CD1c-positive myeloid dendritic cell (primary cell): ENCODE data around the gene FAM110A.
A peak's percentile ranks its signal among the peaks of the same experiment; 100 is the strongest.
"Not testable (repeated sequence)": the region's sequence is repeated elsewhere in the genome, so short reads cannot be mapped to it uniquely, and the experiment has no call there.

Experiments
- DNase-seq: peaks from one replicate; pipeline ENCODE4 v3.0.0-alpha.2; 2016; ENCODE audit errors: extremely low spot score

The FAM110A gene

DNA sequence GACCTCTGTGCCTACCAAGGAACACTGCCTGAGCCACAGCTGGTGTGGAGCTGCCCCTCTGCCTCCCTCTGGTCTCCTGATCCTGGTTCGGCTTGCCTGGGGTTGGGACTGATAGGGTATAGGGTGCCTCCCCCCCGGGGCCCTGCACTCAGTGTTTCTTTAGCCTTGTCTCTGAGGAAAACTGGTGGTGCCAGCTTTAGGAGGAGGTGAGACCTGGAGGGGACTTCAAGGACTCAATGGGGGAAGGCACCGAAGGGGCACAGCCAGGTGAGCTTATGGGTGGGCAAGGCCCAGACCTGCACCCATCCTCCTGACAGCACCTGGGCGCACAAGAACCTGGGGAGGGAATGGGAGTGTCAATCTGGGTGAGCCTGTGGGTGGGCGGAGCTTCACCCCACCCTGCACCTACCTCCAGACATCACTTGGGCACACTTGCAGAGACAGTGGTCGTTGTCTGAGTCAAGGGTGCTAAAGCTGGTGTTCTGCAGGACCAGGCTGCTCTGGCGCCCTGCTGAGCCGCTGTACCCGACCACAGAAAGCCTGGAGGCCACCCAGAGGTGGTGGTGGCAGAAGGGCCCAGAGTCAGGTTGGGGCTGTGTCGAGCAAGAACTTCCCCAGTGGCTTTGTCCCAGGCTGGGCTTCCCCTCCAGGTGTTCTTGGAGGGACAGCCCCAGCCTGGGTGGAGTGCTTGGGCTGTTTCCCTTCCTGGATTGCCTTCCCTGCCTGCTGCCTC is 40.5 kb downstream of the FAM110A start:
- no peak for DNase-seq

DNA sequence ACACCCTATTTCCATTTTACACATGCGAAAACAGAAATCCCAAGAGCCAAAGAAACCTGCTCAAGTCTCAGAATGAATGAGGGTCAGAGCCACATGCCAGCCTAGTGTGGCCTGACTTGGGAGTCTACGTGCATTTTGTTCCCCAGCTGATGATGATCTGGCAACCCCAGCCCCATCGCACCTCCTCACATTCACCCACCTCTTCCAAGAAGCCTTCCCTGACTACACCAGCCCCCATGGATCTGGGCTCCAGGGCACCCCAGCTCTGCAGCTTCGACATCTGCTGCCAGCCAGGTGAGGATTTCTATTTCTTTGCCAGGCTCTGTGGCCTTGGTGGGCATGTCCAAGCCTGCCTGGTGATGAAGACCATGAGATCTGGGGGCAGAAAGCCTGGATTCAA is 41.6 kb downstream of the FAM110A start:
- DNase-seq: no peak

DNA sequence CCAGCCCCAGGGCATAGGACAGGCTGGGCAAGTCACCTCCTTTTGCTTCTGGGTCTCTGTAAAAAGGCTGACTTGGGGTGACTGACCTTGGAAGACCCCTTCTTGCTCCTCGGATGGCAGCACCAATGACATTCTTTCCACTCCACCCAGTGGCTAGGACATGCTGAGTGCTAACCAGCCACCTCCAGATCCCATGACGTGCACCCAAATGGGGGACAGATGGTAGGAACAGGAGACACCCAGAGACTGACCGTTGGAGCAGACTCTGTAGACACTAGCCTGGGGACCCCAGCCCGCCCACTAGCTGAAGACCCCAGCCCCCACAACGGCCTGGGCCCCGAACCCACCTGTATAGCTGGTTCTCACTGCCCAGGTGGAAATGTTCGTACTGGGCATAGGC is 44.3 kb downstream of the FAM110A start:
- no peak for DNase-seq

DNA sequence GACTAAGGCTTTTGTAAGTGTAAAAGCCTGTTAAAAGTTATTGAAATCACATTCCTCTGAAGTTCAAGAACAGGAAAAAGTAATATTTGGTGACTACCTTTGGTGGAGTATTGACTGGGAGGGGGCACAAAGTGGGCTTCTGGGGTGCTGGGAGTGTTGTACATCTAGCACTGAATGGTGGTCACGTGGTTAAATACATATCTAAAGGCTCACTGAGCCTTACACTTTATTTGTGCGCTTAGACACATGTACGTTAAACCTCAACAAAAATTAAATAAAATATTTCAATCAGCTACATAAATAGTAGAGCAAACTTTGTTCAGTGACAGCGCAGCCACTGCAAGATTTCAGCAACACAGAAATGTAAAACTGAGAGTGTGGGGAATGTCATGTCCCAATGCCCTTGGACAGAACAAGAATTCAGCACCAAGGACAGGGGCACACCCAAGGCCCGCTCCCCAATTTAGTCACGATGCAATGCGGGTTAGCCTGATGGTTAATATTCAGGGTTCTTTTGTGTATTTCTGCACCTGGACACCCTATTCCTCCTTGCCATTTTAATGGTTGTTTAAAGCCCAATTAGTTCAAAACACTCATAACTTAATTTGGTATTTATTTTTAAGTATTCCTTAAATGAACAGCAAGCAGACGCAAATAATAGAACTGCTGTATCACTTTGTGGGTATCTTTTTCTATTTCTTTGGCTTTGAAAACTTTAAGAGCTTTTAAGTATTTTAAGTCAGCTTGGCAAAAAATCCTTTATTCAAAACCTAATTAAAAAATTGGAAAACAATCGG is 45.2 kb downstream of the FAM110A start:
- no peak for DNase-seq

DNA sequence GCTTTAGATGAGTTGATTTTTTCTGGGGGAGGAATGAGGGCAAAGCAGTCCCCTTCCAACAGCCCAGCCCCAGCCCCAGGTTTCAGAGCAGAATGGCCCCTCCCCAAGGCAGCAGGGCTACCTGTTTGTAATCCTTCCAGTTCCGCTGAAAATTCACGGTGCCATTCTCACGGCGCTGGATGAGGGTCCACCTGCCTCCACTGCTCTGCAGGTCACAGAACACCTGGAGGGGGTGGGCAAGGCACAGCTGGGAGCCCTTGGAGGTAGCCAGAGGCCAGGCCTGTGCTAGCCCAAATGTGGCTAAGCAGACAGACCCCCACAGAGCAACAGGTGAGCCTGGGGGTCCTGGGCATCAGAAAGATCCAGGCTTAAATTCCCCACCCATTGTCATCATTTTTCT is 46.1 kb downstream of the FAM110A start:
- no peak for DNase-seq

DNA sequence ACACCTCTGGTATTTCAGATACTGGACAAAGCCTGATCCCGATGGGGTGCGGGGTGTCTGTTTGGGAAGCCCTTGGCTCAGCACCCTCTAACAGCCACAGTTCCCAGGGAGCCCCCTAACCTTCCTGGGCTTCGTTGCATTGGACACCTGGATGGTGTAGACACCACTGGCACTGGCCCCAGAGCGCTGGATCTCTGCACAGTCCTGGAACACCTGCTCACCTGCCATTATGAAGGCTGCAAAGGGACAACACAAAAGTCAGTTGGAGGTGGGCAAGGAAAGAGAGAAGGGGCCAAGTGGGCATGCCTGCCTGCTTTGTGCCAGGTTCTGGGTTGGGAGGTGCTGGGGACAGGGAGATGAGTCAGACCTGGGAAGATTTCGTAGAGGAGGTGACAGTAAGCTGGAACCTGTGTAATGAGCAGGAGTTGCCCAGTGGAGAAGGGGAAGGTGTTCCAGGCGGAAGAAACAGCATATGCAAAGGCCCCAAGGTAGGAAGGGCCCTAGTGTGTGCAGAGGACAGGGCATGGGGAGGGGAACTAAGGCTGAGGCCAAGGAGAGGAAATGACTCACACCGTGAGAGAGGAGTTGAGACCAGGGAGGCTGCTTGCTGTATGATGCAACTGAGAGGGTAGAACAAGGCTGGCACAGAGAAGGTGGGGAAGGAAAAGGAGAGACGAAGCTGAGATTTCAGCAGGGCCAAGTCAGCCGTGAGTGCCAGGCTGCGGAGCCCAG is 47.7 kb downstream of the FAM110A start:
- DNase-seq: peak; percentile 70

DNA sequence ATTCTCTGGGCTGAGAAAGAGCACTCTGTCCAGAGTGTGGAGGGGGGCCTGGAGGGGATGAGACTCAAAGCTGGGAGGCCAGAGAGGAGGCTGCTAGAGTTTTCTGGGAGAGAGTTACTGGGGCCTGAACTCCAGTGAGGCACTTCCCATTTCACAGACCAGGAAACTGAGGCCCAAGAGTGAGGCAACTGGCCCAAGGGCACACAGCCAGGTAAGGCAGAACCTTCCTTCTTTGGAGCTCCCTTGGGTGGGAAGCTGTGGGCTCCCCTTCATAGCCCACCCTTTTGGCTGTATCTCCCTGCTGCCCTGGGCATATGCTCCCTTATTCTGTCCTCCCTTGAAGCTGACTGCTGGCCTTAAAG is 48.2 kb downstream of the FAM110A start:
- no peak for DNase-seq

DNA sequence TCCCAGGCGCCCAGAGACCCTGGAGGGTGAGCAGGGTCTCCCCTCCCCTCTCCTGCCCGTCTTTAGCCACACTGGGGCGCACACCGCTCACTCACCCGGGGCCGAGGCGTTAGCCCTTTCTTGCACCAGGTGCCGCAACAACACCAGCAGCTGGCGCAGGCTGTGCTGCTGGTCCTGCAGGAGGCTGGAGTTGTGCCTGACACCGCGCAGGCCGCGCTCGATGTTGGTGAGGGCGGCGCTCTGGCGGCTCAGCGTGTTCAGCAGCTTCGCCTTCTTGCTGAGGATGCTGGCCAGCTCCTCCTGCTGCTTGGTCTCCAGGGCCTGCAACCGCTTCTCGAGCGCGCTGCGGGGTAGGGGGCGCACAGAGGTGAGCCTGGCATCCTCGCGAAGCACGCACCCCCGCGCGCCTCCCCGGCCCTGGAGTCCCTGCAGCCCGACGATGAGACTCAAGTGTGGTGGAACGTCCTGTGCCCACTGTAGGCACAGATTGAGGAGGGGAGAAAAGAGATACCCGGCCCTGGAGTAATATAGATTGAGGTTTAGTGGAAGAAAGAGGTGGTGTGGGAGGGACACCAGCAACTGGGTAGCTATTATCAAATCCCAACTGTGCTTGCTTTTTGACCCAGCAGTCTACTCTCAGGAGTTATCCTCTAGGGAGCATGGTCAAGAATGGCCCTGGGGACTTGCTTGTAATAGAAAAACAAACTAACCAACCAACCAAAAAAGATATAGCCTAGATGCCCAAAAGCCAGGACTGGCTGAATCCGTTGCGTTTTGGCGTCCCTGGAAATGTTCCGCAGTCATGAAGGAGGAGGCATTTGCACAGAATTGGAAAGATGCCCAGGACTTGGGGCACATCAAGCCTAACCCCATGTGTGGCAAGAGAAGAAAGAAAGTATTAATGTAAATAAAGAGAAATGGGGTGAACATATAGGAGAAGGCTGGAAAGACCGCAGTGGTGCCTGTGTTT is 51.8 kb downstream of the FAM110A start:
- peak; percentile 14 for DNase-seq

- no peak for DNase-seq
Observed at GRCh38 chr20:887137-887536, 53.6 kb downstream of the FAM110A start.

GRCh38 chr20:888057-888456 is 54.5 kb downstream of the FAM110A start:
- DNase-seq: no peak

DNA sequence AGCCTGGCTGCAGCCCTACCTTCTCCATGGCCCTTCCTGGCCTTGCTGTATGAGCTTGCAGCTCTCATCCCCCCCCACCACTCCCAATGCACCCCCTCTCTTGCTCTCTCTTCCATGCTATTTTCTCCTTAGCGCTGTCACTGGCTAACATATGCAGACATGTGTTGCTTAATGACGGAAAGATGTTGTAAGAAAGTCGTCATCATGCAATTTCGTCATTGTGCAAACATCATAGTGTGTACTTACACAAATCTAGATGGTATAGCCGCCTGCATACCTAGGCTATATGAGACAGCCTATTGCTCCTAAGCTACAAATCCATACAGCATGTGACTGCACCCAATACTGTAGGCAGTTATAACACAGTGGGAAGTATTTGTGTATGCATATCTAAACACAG is 55.6 kb downstream of the FAM110A start:
- DNase-seq: peak; percentile 42

GRCh38 chr20:889932-890463 is 56.5 kb downstream of the FAM110A start:
- no peak for DNase-seq

DNA sequence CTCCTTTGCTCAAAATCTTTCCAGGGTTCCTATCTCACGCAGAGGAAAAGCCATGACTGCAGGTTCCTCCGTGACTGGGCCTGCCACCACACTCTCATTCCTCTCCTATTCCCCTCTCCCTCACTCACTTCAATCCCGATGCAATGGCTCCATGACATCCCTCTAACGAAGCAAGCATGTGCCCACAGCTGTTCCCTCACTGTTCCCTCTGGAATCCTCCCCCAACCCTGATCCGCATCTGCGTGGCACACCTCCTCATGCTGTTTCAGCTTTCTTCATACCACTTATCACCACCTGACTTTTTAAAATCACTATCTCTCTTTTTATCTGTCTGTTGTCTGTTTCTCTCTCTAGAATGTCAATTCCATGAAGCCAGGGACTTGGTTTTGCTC is 57.1 kb downstream of the FAM110A start:
- no peak for DNase-seq

DNA sequence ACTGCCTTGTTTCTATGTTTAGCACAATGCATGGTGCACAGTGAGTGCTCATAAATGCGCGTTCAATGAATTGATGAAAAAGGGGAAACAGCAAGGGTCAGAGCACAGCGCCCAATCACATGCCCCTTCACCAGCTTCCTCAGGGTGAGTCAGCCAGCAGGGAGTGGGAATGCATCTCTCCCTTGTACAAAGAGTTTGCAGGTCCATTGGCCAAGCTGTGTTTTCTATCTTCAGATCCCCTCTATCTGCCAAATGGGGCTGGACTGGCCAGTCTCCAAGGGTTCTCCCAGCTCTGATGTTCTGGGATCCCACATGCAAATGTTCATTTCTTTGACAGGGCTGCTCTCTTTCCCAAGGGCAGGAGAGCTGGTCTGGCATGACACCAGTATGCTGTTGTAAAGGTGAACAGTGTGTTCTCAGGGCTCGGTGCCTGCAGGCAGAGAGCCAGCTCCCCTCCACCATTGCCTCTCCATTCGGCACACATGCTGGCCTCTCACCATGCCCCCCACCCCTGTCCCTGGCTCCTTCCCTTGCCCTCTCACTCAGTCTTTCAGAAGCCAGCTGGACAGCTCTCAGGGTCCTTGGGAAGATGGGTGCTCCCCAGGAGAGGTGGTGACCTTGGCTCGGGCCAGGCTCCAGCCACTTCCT is 57.7 kb downstream of the FAM110A start:
- DNase-seq: peak; percentile 71

GRCh38 chr20:891706-892080 is 58.2 kb downstream of the FAM110A start:
- DNase-seq: peak; percentile 17

DNA sequence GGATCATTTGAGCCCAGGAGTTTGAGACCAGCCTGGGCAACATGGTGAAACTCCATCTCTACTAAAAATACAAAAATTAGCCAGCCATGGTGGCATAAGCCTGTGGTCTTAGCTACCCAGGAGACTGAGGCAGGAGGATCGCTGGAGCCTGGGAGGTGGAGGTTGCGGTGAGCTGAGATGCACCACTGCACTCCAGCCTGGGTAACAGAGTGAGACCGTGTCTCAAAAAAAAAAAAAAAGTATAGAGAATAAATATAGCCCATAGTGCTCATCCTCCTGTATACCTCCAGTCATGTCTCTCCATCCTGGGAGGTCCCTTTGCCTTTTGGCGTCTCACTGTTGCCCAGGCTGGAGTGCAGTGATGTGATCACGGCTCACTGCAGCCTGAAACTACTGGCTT is 58.9 kb downstream of the FAM110A start:
- DNase-seq: not testable (repeated sequence)
